Epithelial cell of esophagus (primary cell): ENCODE results near the gene SUPT6H.

Source experiments
- DNase-seq: peaks from one replicate; pipeline ENCODE4 v3.0.0; 2010; ENCODE audit warnings: low read depth
- H3K4me3 ChIP-seq: 2 replicates; pipeline ENCODE4 v1.5.1; 2011; ENCODE audit warnings: mild to moderate bottlenecking, low read length, control low read depth
- TF ChIP-seq, protein P1 (sequence below): IDR thresholded peaks from 2 replicates; pipeline ENCODE4 v1.5.1; 2011; ENCODE audit warnings: low read depth, mild to moderate bottlenecking, low read length, control low read depth, inconsistent platforms; ENCODE audit not compliant: insufficient read depth; ENCODE audit errors: missing control alignments

The SUPT6H gene

DNA sequence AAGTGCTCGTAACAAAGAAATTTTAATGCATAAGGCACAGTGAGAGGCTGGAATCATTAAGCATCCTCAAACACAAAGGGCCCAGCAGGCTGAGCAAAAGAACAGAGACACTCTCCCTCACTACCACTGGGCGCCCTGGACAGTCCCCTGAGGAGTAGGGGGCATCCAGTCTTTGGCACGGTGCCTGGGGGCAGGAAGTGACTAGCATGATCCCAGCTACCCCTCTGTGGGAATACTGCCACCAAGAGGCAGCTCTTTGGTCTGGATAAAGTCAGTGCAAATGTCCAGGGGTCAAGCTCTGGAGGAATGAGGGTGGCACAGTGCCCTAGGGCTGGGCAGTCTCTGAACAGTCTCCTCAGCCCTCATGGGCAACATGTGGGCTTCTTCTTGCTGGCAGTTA is 52.3 kb downstream of the SUPT6H start:
- no peak for DNase-seq
- TF ChIP-seq, protein P1, sequence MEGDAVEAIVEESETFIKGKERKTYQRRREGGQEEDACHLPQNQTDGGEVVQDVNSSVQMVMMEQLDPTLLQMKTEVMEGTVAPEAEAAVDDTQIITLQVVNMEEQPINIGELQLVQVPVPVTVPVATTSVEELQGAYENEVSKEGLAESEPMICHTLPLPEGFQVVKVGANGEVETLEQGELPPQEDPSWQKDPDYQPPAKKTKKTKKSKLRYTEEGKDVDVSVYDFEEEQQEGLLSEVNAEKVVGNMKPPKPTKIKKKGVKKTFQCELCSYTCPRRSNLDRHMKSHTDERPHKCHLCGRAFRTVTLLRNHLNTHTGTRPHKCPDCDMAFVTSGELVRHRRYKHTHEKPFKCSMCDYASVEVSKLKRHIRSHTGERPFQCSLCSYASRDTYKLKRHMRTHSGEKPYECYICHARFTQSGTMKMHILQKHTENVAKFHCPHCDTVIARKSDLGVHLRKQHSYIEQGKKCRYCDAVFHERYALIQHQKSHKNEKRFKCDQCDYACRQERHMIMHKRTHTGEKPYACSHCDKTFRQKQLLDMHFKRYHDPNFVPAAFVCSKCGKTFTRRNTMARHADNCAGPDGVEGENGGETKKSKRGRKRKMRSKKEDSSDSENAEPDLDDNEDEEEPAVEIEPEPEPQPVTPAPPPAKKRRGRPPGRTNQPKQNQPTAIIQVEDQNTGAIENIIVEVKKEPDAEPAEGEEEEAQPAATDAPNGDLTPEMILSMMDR: no peak
- no peak overlapping the region for H3K4me3 ChIP-seq

DNA sequence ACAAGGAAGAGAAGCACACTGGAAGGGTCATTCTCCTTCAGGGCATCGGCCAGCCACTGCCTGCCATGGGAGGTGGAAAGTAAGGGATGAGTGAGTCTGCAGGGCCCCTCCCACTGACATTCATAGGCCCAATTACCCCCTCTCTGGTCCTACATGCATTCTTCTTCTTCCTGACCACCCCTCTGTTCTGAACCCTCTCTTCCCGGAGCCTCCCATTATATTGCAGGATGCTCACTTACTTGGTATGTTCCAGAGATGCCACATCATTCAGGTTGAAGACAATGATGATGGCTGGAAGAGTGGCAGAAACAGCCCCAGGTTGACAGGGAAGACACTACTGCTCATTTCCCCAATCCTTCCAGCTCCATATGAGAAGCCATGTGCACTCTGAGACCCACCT is 53.2 kb downstream of the SUPT6H start:
- no peak for DNase-seq
- TF ChIP-seq, protein P1: no peak
- no peak overlapping the region for H3K4me3 ChIP-seq

DNA sequence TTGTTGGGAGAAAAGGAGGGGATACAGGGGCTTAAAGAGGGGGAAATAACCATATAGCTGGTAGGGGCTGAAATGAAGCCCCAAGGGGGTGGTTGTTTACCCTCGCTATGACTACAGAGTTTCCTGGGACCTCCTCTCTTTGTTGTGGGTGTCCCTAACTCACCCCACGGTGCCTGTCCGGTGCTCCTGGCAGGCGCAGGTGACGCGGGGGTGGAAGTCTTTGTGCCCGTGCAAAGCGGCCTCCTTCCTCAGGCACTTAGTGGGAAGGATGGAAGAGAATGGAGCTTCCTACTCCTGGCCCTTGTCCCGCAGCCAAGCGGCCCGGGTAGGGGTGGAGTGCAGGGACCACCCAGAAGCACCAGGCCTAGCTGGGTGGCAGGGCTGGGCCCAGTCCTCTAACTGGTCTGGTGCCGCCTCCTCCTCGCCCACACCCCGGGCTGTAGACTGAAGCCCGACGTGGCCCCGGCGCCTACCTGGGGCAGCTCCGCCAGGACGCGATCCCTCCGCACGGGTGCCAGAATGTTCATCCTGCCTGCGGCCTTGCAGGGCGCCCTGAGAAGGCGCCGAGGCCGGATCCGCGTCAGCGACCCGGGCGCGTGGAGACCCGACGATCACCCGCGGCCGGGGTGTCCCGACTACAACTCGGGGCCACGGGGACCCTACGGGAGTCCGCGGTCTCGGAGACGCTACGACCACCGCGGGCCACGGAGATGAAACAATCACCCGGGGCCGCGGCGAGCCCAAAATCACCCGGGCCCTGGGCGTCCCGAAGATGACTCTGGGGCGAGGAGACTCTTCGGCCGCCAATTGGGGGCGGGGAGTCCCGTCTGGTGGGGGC is 55.0 kb downstream of the SUPT6H start:
- TF ChIP-seq, protein P1: no peak
- peak; percentile 44 for DNase-seq
- peak overlapping the region; percentile 99 for H3K4me3 ChIP-seq

DNA sequence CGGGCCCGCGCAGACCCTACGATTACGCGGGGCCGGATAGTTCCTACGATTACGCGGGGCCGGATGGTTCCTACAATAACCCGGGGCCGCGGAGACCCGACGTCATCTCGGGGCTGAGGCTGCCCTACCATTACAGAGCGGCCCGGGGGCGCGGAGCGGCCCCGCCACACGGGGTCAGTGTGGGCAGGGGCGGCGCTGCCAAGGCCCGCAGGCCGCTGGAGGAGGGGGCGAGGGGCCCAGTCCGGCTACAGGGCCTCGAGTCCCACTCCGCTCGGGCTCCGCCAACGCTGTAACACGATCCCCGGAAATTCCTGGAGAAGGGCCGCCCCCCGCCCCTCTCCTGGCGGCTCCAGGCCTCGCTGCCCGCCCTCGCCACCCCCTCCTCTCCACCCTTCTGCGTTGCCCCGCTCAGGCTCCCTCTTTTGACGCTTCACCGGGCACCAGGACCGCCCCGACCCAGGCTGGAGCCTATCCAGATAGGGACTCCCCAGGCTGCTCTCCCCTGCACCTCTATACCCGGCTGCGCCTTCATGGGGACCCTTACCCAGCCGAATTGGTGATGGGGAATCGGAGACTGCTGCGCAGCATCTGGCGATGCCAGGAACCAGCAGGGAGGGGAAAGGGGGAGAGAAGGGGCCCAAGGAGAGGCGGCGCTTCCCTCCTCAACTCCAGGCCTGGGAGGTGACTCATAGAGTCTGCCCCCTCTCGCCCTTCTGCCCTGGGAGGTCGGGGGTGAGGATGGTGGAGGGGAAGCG is 55.8 kb downstream of the SUPT6H start, which contains the start of gene RAB34:
Gene RAB34, minus strand, starts transcription at position 291 of the 755 bp plus-strand sequence. CDS start 602 bp downstream, outside the sequence.
- peak; percentile 76 for DNase-seq
- peak within 1 kb of the TSS; percentile 99 for H3K4me3 ChIP-seq
- TF ChIP-seq, protein P1: no peak

DNA sequence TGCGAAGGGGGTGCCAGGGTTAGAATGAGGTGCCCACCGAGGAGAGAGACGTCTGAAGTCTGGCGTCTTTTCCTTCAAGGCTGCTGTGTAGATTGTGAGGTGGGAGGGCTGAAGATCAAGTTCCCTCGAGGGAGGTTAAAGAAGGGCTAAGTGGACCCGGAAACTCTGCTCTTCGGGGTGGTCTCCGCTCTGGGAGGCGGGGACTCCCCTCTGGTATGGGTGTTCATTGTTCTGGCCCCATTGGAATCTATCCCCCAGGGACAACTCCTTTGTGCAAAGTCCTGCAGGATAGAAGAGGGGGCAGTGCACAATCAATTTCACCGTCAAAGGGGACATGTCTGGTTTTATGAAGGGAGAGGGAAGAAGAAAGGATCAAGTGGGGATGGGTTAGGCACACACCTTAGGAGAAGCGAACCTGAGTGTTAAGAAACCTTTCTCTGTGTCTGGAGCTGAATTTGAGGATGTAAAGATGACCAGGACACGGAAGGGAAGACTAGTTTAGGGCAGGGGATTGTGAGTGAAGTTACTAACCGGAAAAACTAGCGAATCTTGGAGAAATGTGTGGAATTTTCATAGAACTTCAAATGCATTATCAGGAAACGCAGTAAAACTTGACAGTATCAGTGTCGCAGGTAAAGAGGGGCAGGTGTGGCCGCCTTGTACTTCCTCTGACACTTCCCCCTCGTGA is 56.5 kb downstream of the SUPT6H start:
- H3K4me3 ChIP-seq: peak overlapping the region; percentile 99
- no peak for DNase-seq
- TF ChIP-seq, protein P1: no peak

DNA sequence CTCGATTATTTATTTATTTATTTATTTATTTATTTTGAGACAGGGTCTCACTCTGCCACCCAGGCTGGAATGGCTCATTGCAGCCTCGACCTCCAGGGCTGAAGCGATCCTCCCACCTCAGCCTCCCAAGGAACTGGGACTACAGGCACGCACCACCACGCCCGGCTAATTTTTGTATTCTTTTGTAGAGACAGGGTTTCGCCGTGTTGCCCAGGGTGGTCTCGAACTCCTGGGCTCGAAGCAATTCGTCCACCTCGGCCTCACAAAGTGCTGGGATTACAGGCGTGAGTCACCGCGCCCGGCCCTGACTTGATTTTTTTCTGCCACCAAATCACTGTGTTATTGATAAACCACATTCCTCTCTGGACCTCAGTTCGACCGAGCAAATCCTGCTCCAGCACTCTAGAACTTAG is 57.0 kb downstream of the SUPT6H start:
- DNase-seq: no peak
- TF ChIP-seq, protein P1: no peak
- H3K4me3 ChIP-seq: peak overlapping the region; percentile 99
